ENCODE measurements around the gene CCNL2.

Gene CCNL2

DNA sequence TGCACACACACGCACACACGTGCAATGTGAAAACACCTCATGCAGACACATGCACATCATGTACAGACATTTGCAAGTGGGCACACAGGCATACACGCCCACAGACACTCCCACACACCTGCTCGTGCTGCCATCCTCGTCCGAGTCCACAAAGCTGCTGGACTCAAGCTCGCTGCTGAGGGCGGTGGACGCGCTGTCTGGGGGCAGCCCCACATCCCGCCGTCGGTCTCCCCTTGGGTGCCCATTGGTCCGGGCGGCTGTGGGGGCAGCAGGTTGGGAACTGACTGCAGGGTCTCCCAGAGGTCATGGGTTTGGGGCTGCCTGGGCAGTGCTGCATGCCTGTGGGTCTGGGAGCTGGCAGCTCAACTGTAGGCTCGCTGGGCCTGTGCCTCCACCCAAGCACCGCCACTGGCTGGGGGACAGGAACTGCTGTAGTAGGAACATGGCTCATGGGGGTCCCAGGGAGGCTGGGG, 57.5 kb downstream of the CCNL2 start:
- DNase-seq (ENCODE audit: low spot score) = no peak

DNA sequence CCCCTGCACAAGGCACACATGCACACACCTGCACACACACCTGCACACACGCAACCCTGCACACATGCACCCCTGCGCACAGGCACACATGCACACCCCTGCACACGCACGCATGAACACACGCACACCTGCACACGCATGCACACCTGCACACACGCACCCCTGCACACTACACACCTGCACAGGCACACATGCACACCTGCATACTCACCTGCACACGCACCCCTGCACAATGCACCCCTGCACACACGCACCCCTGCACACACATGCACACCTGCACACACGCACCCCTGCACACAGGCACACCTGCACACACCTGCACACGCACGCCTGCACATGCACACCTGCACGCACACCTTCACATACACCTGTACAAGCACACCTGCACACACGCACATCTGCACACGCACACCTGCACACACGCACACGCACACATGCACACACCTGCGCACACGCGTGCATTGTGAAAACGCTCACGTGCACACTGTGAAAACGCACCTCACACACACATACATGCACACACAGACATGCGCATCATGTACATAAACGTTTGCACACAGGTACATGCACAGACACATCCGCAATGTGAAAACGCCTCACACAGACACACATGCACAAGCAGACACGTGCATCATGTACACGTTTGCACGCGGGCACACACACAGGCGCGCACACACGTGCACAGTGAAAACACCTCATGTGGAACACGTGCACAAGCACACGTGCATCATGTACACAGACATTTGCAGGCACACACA, 58.2 kb downstream of the CCNL2 start:
- DNase-seq (ENCODE audit: low spot score) = no peak

DNA sequence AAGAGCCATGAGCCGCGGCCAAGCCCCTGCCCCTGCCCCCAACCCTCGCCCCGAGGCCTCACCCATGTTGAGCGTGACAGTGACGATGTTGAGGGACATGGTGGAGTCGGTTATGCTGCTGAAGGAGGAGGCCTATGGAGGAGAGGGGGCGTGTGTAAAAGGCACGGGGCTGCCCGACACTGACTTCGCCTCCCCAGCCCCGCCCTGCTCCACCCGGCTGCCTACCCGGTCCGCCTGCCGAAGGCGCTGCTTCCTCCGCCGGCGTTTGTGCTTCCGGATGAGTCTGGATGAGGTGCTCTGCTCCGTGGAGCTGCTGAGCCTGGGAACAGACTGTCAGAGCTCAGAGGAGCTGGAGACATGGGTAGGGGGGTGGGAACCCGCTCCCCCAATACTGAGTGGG, 59.0 kb downstream of the CCNL2 start:
- no peak for DNase-seq (ENCODE audit: low spot score)

DNA sequence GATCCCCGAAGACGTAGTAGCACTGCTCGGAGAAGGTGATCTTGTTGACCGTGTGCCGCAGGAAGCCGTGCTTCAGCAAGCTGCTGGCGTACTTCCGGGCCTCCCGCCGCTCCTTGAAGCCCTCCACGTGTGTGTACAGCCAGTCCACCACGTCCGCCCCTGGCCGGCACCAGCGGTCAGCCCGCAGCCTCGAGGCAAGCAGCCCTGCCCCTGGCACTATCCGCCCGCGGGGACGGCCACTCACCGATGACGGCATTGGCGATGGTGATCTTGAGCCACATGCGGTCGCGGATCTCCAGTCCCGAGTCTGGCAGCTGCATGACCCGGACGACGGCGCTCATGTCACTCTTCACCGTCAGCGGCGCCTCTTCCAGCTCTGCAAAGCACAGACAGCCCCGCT, 60.9 kb downstream of the CCNL2 start:
- no peak for DNase-seq (ENCODE audit: low spot score)

DNA sequence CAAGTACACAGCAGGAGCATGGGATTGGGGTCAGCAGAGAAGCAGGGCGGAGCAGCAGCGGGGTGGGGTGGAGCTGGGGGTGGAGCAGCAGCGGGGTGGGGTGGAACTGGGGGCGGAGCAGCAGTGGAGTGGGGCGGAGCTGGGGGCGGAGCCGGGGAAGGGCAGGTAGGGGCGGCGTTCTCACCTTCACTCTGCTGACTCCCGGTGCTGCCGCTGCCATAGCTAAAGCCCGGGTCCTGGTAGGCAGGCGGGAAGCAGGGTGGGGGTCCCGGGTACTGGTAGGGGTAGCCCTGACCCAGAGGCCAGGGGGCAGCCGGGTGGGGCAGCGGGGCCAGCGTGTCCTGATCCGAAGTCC, 61.4 kb downstream of the CCNL2 start:
- no peak for DNase-seq (ENCODE audit: low spot score)

DNA sequence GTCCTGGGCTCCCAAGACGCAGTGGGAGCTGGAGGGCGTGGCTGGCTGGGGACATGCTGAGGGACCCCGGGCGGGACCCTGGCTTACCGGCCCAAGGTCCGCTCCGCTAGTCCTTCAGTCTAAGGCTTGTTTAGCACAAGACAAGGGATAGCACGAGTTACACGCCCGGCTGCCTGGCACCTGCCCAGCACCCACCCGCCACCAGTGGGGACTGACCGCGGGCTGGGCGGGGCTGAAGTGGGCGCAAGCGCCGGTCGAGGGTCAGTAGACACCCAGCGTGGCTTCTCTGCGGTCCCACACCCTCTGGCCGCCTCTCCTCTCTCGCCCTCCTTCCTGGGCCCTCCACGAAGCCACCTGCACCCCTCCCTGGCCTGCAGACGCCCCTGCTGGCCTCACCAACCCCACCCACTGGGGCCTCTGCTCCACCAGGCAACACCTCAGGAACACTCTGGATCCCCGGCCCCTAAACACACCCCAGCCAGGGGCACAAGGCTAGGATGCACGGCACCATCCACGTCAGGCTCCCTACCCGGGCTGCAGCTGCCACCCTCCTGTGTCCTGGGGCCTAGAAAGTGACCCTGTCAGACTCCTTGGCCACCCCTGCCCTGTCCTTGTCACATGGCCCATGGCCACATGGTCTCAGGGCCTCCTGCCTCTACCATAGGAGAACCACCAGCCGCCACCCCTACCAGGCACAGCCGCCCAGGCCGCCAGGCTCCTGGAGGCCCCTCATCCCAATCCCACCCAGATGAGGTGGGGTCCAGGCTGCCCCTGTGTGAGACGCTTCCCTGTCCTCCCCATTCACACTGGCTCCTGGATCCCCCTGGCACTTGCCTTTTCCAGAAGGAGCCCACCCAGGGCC, 62.0 kb downstream of the CCNL2 start:
- no peak for DNase-seq (ENCODE audit: low spot score)

DNA sequence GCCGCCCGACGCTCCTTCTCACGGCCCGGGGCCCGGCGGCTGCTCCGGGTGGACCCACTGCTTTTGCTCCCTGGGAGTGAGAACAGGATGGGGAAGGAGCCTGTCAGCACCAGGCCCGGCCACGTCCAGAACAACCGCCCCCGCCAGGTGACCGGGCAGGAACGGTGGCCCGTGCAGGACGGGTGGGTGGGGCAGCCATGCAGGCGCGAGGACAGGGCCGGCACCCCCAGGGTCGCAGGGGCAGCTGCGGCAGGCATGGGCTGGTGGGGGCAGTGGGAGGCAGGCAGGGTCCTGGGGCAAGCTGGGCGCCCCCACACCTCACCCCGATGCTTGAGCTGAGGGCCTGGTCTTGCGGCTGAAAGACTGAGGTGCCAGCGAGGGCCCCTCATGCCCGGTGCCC, 62.7 kb downstream of the CCNL2 start:
- no peak for DNase-seq (ENCODE audit: low spot score)

DNA sequence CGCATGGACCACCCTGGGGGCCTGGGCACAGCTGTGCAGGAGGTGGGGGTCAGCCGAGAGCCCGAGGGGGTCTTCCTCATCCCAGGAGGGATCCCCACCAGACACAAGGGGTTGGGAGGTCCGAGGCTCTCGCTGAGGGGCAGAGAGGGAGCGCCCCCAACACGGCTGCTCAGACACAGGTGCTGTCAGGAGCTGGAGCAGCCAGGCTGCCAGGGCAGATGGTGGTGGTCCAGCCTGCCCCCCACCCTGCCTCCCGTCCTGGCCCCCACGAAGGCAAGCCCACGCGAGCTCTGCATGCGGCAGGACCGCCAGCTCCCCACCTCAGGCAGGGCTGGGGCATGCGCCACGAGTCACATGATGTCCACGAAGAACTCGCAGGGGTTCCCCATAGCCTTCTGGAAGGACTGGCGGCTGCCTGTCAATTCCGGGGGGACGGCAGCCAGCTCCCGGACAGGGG, 63.3 kb downstream of the CCNL2 start:
- no peak for DNase-seq (ENCODE audit: low spot score)

Measured in left forelimb (tissue), 1 donor.